Measurements from ENCODE around the gene CEACAM7. TPM values are rescaled to one million over a fixed set of nuclear protein-coding genes. Genes with fewer than 3 reads are reported as not detected.
"Not testable (repeated sequence)": the region's sequence is repeated elsewhere in the genome, so short reads cannot be mapped to it uniquely, and the experiment has no call there.

Gene CEACAM7
- not detected in 2 replicates for total RNA-seq (2014; rRNA removed; shearing (Covaris generic))
- polyA plus RNA-seq (2015; cell fraction: cytosol; rRNA removed): not detected in 2 replicates
- polyA plus RNA-seq (2015; cell fraction: nucleus; rRNA removed): not detected in 2 replicates

GRCh38 chr19:41688098-41688497 is at the start of gene CEACAM7:
TSS of gene CEACAM7 (minus strand) at chr19:41688270. CDS start at chr19:41688165, 105 bp downstream.
- DNase-seq (ENCODE audit: low read depth, low spot score): no peak
- in situ Hi-C loops (cut with HindIII; ENCODE audit: low pct_unique_long_range_greater_than_20kb, low sequenced_read_pairs): no loop called here

GRCh38 chr19:41735071-41735600 is 47.1 kb upstream of the CEACAM7 start:
- no peak for DNase-seq (ENCODE audit: low read depth, low spot score)
- in situ Hi-C loops (cut with HindIII; ENCODE audit: low pct_unique_long_range_greater_than_20kb, low sequenced_read_pairs): no loop called here

GRCh38 chr19:41734585-41734984 is 46.5 kb upstream of the CEACAM7 start:
- in situ Hi-C loops (cut with HindIII; ENCODE audit: low pct_unique_long_range_greater_than_20kb, low sequenced_read_pairs): no loop called here
- no peak for DNase-seq (ENCODE audit: low read depth, low spot score)

- no peak for DNase-seq (ENCODE audit: low read depth, low spot score)
- in situ Hi-C loops (cut with HindIII; ENCODE audit: low pct_unique_long_range_greater_than_20kb, low sequenced_read_pairs): no loop called here
Measured at GRCh38 chr19:41734156-41734555, 46.1 kb upstream of the CEACAM7 start.

- DNase-seq (ENCODE audit: low read depth, low spot score): no peak
- in situ Hi-C loops (cut with HindIII; ENCODE audit: low pct_unique_long_range_greater_than_20kb, low sequenced_read_pairs): no loop called here
Measured at GRCh38 chr19:41726493-41726892, 38.4 kb upstream of the CEACAM7 start.

GRCh38 chr19:41720103-41720502 is 32.0 kb upstream of the CEACAM7 start:
- in situ Hi-C loops (cut with HindIII; ENCODE audit: low pct_unique_long_range_greater_than_20kb, low sequenced_read_pairs): no loop called here
- no peak for DNase-seq (ENCODE audit: low read depth, low spot score)

GRCh38 chr19:41718761-41719160 is 30.7 kb upstream of the CEACAM7 start:
- in situ Hi-C loops (cut with HindIII; ENCODE audit: low pct_unique_long_range_greater_than_20kb, low sequenced_read_pairs): no loop called here

GRCh38 chr19:41714598-41714997 is 26.5 kb upstream of the CEACAM7 start:
- in situ Hi-C loops (cut with HindIII; ENCODE audit: low pct_unique_long_range_greater_than_20kb, low sequenced_read_pairs): no loop called here
- DNase-seq (ENCODE audit: low read depth, low spot score): no peak

More at GRCh38 chr19:41718761-41719160, 30.7 kb upstream of the CEACAM7 start:
- DNase-seq (ENCODE audit: low read depth, low spot score): no peak

- DNase-seq (ENCODE audit: low read depth, low spot score): no peak
- in situ Hi-C loops (cut with HindIII; ENCODE audit: low pct_unique_long_range_greater_than_20kb, low sequenced_read_pairs): no loop called here
Measured at GRCh38 chr19:41711376-41712261, 23.5 kb upstream of the CEACAM7 start.

- in situ Hi-C loops (cut with HindIII; ENCODE audit: low pct_unique_long_range_greater_than_20kb, low sequenced_read_pairs): no loop called here
- no peak for DNase-seq (ENCODE audit: low read depth, low spot score)
Measured at GRCh38 chr19:41709951-41710645, 22.0 kb upstream of the CEACAM7 start.

- DNase-seq (ENCODE audit: low read depth, low spot score); in situ Hi-C loops (cut with HindIII; ENCODE audit: low pct_unique_long_range_greater_than_20kb, low sequenced_read_pairs): not testable (repeated sequence)
Measured at GRCh38 chr19:41709516-41709915, 21.4 kb upstream of the CEACAM7 start.

- DNase-seq (ENCODE audit: low read depth, low spot score): no peak
- in situ Hi-C loops (cut with HindIII; ENCODE audit: low pct_unique_long_range_greater_than_20kb, low sequenced_read_pairs): no loop called here
Measured at GRCh38 chr19:41708481-41708880, 20.4 kb upstream of the CEACAM7 start, which contains the start of gene CEACAM5. TSS of gene CEACAM5 (plus strand) at chr19:41708626. CDS start at chr19:41708732, 106 bp downstream.

- in situ Hi-C loops (cut with HindIII; ENCODE audit: low pct_unique_long_range_greater_than_20kb, low sequenced_read_pairs): no loop called here
Measured at GRCh38 chr19:41707871-41708371, 19.9 kb upstream of the CEACAM7 start.

GRCh38 chr19:41707502-41707812 is 19.4 kb upstream of the CEACAM7 start:
- in situ Hi-C loops (cut with HindIII; ENCODE audit: low pct_unique_long_range_greater_than_20kb, low sequenced_read_pairs): no loop called here
- DNase-seq (ENCODE audit: low read depth, low spot score): peak; percentile 31

More at GRCh38 chr19:41707871-41708371, 19.9 kb upstream of the CEACAM7 start:
- no peak for DNase-seq (ENCODE audit: low read depth, low spot score)

- in situ Hi-C loops (cut with HindIII; ENCODE audit: low pct_unique_long_range_greater_than_20kb, low sequenced_read_pairs): no loop called here
- peak; percentile 73 for DNase-seq (ENCODE audit: low read depth, low spot score)
Measured at GRCh38 chr19:41706741-41707501, 18.9 kb upstream of the CEACAM7 start.

- in situ Hi-C loops (cut with HindIII; ENCODE audit: low pct_unique_long_range_greater_than_20kb, low sequenced_read_pairs): no loop called here
- DNase-seq (ENCODE audit: low read depth, low spot score): peak; percentile 7
Measured at GRCh38 chr19:41705393-41706174, 17.5 kb upstream of the CEACAM7 start.

Measured in SK-MEL-5 (cell line).